Activated naive CD4-positive, alpha-beta T cell treated with anti-CD3 and anti-CD28 coated beads, Interleukin-2, amount 50 U/mL, for 24 hours (primary cell): ENCODE measurements around the gene ACOT7.

ENCODE experiments used
- H3K27ac Mint-ChIP-seq: one replicate; pipeline ENCODE4 v1.8.0; 2021; ENCODE audit warnings: mild to moderate bottlenecking, mixed read lengths
- H3K27me3 Mint-ChIP-seq: one replicate; pipeline ENCODE4 v1.8.0; 2021; ENCODE audit warnings: mixed read lengths
- H3K36me3 Mint-ChIP-seq: one replicate; pipeline ENCODE4 v1.8.0; 2021; ENCODE audit warnings: mixed read lengths
- H3K4me1 Mint-ChIP-seq: one replicate; pipeline ENCODE4 v1.8.0; 2021; ENCODE audit warnings: mixed read lengths
- H3K4me3 Mint-ChIP-seq: one replicate; pipeline ENCODE4 v1.8.0; 2021; ENCODE audit warnings: mild to moderate bottlenecking, mixed read lengths
- H3K9me3 Mint-ChIP-seq: one replicate; pipeline ENCODE4 v1.8.0; 2021; ENCODE audit warnings: mixed read lengths

Gene ACOT7

GRCh38 chr1:6349254-6349943 is 44.2 kb downstream of the ACOT7 start:
- Mint-ChIP-seq H3K36me3 (no peaks in the 10 kb centered on the region), H3K4me1 (peaks cover 21% of the 10 kb centered on the region), H3K27me3 (no peaks in the 10 kb centered on the region), H3K27ac (peak overlapping the region; percentile 18), H3K9me3 (no peaks in the 10 kb centered on the region), H3K4me3 (no peak overlapping the region)

GRCh38 chr1:6348511-6349191 is 44.9 kb downstream of the ACOT7 start:
- Mint-ChIP-seq H3K4me1 (peaks cover 21% of the 10 kb centered on the region), H3K36me3 (no peaks in the 10 kb centered on the region), H3K27me3 (no peaks in the 10 kb centered on the region), H3K9me3 (no peaks in the 10 kb centered on the region), H3K27ac (peak overlapping the region; percentile 89), H3K4me3 (peak overlapping the region; percentile 50)

GRCh38 chr1:6347641-6348487 is 45.7 kb downstream of the ACOT7 start:
- peak overlapping the region; percentile 50 for H3K4me3 Mint-ChIP-seq
- H3K9me3 Mint-ChIP-seq: no peaks in the 10 kb centered on the region
- H3K4me1 Mint-ChIP-seq: peaks cover 21% of the 10 kb centered on the region
- H3K27ac Mint-ChIP-seq: peak overlapping the region; percentile 89
- peaks cover 2% of the 10 kb centered on the region for H3K36me3 Mint-ChIP-seq
- H3K27me3 Mint-ChIP-seq: no peaks in the 10 kb centered on the region

- Mint-ChIP-seq H3K4me3 (no peak overlapping the region), H3K36me3 (peaks cover 2% of the 10 kb centered on the region), H3K27ac (no peak overlapping the region), H3K9me3 (no peaks in the 10 kb centered on the region), H3K27me3 (no peaks in the 10 kb centered on the region), H3K4me1 (peaks cover 21% of the 10 kb centered on the region)
Observed at GRCh38 chr1:6345460-6345859, 48.1 kb downstream of the ACOT7 start.

- Mint-ChIP-seq H3K27me3 (no peaks in the 10 kb centered on the region), H3K36me3 (peaks cover 2% of the 10 kb centered on the region), H3K4me3 (no peak overlapping the region), H3K9me3 (no peaks in the 10 kb centered on the region), H3K4me1 (peaks cover 21% of the 10 kb centered on the region), H3K27ac (no peak overlapping the region)
Observed at GRCh38 chr1:6345009-6345408, 48.6 kb downstream of the ACOT7 start.

- H3K27ac Mint-ChIP-seq: peak overlapping the region; percentile 35
Observed at GRCh38 chr1:6343506-6344405, 49.8 kb downstream of the ACOT7 start.

GRCh38 chr1:6342056-6342455 is 51.5 kb downstream of the ACOT7 start:
- no peak overlapping the region for H3K27ac Mint-ChIP-seq
- peaks cover 2% of the 10 kb centered on the region for H3K36me3 Mint-ChIP-seq
- no peaks in the 10 kb centered on the region for H3K27me3 Mint-ChIP-seq
- H3K9me3 Mint-ChIP-seq: no peaks in the 10 kb centered on the region
- H3K4me3 Mint-ChIP-seq: no peak overlapping the region
- no peaks in the 10 kb centered on the region for H3K4me1 Mint-ChIP-seq

More at GRCh38 chr1:6343506-6344405, 49.8 kb downstream of the ACOT7 start:
- H3K9me3 Mint-ChIP-seq: no peaks in the 10 kb centered on the region
- peaks cover 11% of the 10 kb centered on the region for H3K4me1 Mint-ChIP-seq
- H3K36me3 Mint-ChIP-seq: peaks cover 2% of the 10 kb centered on the region
- no peak overlapping the region for H3K4me3 Mint-ChIP-seq
- no peaks in the 10 kb centered on the region for H3K27me3 Mint-ChIP-seq

- Mint-ChIP-seq H3K27ac (peak overlapping the region; percentile 35), H3K27me3 (no peaks in the 10 kb centered on the region), H3K4me1 (no peaks in the 10 kb centered on the region), H3K9me3 (no peaks in the 10 kb centered on the region), H3K36me3 (peaks cover 2% of the 10 kb centered on the region), H3K4me3 (no peak overlapping the region)
Observed at GRCh38 chr1:6338695-6339094, 54.9 kb downstream of the ACOT7 start.

- Mint-ChIP-seq H3K4me3 (no peak overlapping the region), H3K4me1 (no peaks in the 10 kb centered on the region), H3K27ac (no peak overlapping the region), H3K9me3 (no peaks in the 10 kb centered on the region), H3K27me3 (no peaks in the 10 kb centered on the region), H3K36me3 (no peaks in the 10 kb centered on the region)
Observed at GRCh38 chr1:6336776-6337622, 56.6 kb downstream of the ACOT7 start.

- no peaks in the 10 kb centered on the region for H3K4me1 Mint-ChIP-seq
- H3K36me3 Mint-ChIP-seq: no peaks in the 10 kb centered on the region
- H3K27me3 Mint-ChIP-seq: no peaks in the 10 kb centered on the region
- no peaks in the 10 kb centered on the region for H3K9me3 Mint-ChIP-seq
- H3K27ac Mint-ChIP-seq: no peak overlapping the region
- H3K4me3 Mint-ChIP-seq: no peak overlapping the region
Observed at GRCh38 chr1:6334261-6334993, 59.1 kb downstream of the ACOT7 start.

GRCh38 chr1:6332821-6333220 is 60.7 kb downstream of the ACOT7 start:
- Mint-ChIP-seq H3K27ac (no peak overlapping the region), H3K9me3 (no peaks in the 10 kb centered on the region), H3K4me3 (no peak overlapping the region), H3K4me1 (no peaks in the 10 kb centered on the region), H3K27me3 (no peaks in the 10 kb centered on the region), H3K36me3 (no peaks in the 10 kb centered on the region)

GRCh38 chr1:6331543-6332273 is 61.9 kb downstream of the ACOT7 start:
- Mint-ChIP-seq H3K4me3 (no peak overlapping the region), H3K4me1 (no peaks in the 10 kb centered on the region), H3K27me3 (no peaks in the 10 kb centered on the region), H3K36me3 (no peaks in the 10 kb centered on the region), H3K9me3 (no peaks in the 10 kb centered on the region), H3K27ac (no peak overlapping the region)

GRCh38 chr1:6330410-6330911 is 63.1 kb downstream of the ACOT7 start:
- Mint-ChIP-seq H3K4me3 (no peak overlapping the region), H3K36me3 (peaks cover under 1% of the 10 kb centered on the region), H3K9me3 (no peaks in the 10 kb centered on the region), H3K4me1 (no peaks in the 10 kb centered on the region), H3K27me3 (no peaks in the 10 kb centered on the region), H3K27ac (no peak overlapping the region)
